Activated naive CD4-positive, alpha-beta T cell treated with anti-CD3 and anti-CD28 coated beads, Interleukin-2, amount 10 ng/mL, durations not matched to agents 7 days and 5 days (primary cell): ENCODE results near the gene DDX11.
"Not testable (repeated sequence)": the region's sequence is repeated elsewhere in the genome, so short reads cannot be mapped to it uniquely, and the experiment has no call there.

ENCODE experiments used
- CTCF ChIA-PET: fragments of 350-600 bp; sonication (Branson Sonifier 250); formaldehyde crosslinking; loops from one replicate; lab custom pipeline; 2021; ENCODE audit warnings: antibody characterized with exemption; lab: Charles Lee
- DNase-seq: peaks from one replicate; pipeline ENCODE4 v3.0.0-alpha.2; 2020
- H3K27ac Mint-ChIP-seq: one replicate; pipeline ENCODE4 v1.8.0; 2021; ENCODE audit warnings: mild to moderate bottlenecking, moderate library complexity, mixed read lengths
- H3K27me3 Mint-ChIP-seq: one replicate; pipeline ENCODE4 v1.8.0; 2021; ENCODE audit warnings: mild to moderate bottlenecking, mixed read lengths
- H3K36me3 Mint-ChIP-seq: one replicate; pipeline ENCODE4 v1.8.0; 2021; ENCODE audit warnings: mixed read lengths
- H3K4me1 Mint-ChIP-seq: one replicate; pipeline ENCODE4 v1.8.0; 2021; ENCODE audit warnings: mixed read lengths
- H3K4me3 Mint-ChIP-seq: one replicate; pipeline ENCODE4 v1.8.0; 2021; ENCODE audit warnings: mild to moderate bottlenecking, moderate library complexity, mixed read lengths
- H3K9me3 Mint-ChIP-seq: one replicate; pipeline ENCODE4 v1.8.0; 2021; ENCODE audit warnings: mixed read lengths

DDX11 gene

GRCh38 chr12:31079421-31079820 is 5.8 kb downstream of the DDX11 start:
- H3K9me3 Mint-ChIP-seq, H3K4me3 Mint-ChIP-seq, H3K27me3 Mint-ChIP-seq, DNase-seq, H3K27ac Mint-ChIP-seq, CTCF ChIA-PET: not testable (repeated sequence)
- Mint-ChIP-seq H3K4me1 (peaks cover 48% of the 10 kb centered on the region), H3K36me3 (peaks cover 27% of the 10 kb centered on the region)

DNA sequence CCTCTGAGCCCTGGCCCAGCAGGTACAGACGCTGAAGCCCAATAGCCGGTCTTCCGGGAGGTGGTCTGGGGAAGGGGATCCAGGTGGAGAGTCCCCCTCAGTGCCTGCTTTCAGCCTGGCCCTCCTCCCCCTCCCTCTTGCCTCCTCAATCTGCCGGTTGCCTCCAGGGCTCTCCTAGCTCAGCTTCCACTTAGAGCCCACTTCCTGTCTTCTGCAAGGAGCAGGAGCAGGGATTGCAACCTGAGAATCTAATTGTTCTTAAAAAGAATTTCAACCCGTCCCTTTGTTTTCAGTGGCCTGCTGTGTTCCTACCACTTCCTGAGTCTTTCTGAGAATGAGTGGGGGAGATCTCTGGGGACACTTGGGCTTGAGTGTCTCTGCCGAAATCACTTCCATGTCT is 6.6 kb downstream of the DDX11 start:
- DNase-seq, H3K9me3 Mint-ChIP-seq, H3K27me3 Mint-ChIP-seq, CTCF ChIA-PET: not testable (repeated sequence)
- peak overlapping the region; percentile 51 for H3K4me3 Mint-ChIP-seq
- peaks cover 42% of the 10 kb centered on the region for H3K4me1 Mint-ChIP-seq
- H3K36me3 Mint-ChIP-seq: peaks cover 30% of the 10 kb centered on the region
- peak overlapping the region; percentile 90 for H3K27ac Mint-ChIP-seq

GRCh38 chr12:31081274-31081673 is 7.6 kb downstream of the DDX11 start:
- CTCF ChIA-PET, H3K27me3 Mint-ChIP-seq, DNase-seq, H3K9me3 Mint-ChIP-seq, H3K4me3 Mint-ChIP-seq: not testable (repeated sequence)
- peaks cover 28% of the 10 kb centered on the region for H3K36me3 Mint-ChIP-seq
- H3K27ac Mint-ChIP-seq: peak overlapping the region; percentile 90
- H3K4me1 Mint-ChIP-seq: peaks cover 35% of the 10 kb centered on the region

- H3K27ac Mint-ChIP-seq, H3K27me3 Mint-ChIP-seq, DNase-seq, H3K4me3 Mint-ChIP-seq, H3K9me3 Mint-ChIP-seq, CTCF ChIA-PET: not testable (repeated sequence)
- peaks cover 15% of the 10 kb centered on the region for H3K4me1 Mint-ChIP-seq
- peaks cover 24% of the 10 kb centered on the region for H3K36me3 Mint-ChIP-seq
Observed at GRCh38 chr12:31084241-31084640, 10.6 kb downstream of the DDX11 start.

- CTCF ChIA-PET, H3K4me1 Mint-ChIP-seq, H3K4me3 Mint-ChIP-seq, DNase-seq, H3K27ac Mint-ChIP-seq, H3K9me3 Mint-ChIP-seq, H3K27me3 Mint-ChIP-seq: not testable (repeated sequence)
- H3K36me3 Mint-ChIP-seq: peaks cover 19% of the 10 kb centered on the region
Observed at GRCh38 chr12:31086032-31086431, 12.4 kb downstream of the DDX11 start.

DNA sequence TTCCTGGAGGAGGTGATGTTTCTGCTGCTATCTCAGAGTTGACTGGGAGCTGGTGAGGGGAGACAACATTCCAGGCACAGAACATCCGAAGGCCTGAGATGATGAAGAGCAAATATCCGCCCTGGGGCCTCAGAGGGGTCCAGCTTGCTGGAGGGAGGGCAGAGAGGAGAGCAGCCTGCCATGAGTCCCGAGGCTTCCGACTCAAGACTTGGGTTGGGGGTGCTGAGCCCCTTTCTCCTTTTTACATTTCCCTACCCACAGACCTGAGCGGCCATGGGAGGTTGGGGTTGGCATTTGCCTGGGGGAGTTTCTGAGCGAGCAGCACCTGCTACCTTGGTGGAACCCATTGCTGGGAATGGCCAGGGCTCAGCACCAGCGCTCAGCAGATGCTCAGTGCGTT is 13.8 kb downstream of the DDX11 start:
- H3K27ac Mint-ChIP-seq, CTCF ChIA-PET, H3K9me3 Mint-ChIP-seq, H3K27me3 Mint-ChIP-seq, H3K4me1 Mint-ChIP-seq, DNase-seq, H3K4me3 Mint-ChIP-seq: not testable (repeated sequence)
- H3K36me3 Mint-ChIP-seq: peaks cover 18% of the 10 kb centered on the region

GRCh38 chr12:31087956-31088355 is 14.3 kb downstream of the DDX11 start:
- H3K4me3 Mint-ChIP-seq, H3K9me3 Mint-ChIP-seq, H3K27me3 Mint-ChIP-seq, H3K4me1 Mint-ChIP-seq, H3K27ac Mint-ChIP-seq, CTCF ChIA-PET, DNase-seq: not testable (repeated sequence)
- H3K36me3 Mint-ChIP-seq: peaks cover 20% of the 10 kb centered on the region

GRCh38 chr12:31089072-31089471 is 15.4 kb downstream of the DDX11 start:
- Mint-ChIP-seq H3K27me3 (no peaks in the 10 kb centered on the region), H3K4me3 (no peak overlapping the region), H3K27ac (no peak overlapping the region), H3K9me3 (no peaks in the 10 kb centered on the region), H3K36me3 (peaks cover 18% of the 10 kb centered on the region), H3K4me1 (no peaks in the 10 kb centered on the region)
- CTCF ChIA-PET: no interaction called here
- no peak for DNase-seq

DNA sequence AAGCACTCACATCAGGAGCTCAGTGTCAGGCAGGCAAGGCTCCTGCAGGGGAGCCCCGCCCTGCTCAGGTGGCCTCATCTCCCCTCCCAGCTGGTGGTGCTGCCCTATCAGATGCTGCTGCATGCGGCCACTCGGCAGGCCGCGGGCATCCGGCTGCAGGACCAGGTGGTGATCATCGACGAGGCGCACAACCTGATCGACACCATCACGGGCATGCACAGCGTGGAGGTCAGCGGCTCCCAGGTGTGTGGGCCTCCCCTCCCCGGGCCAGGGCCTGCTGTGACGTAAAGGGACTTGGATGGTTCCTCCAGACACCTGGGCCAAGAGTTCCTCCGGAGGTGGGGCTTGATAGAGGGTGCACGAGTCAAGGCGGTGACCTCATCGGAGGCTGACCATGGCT is 18.0 kb downstream of the DDX11 start:
- DNase-seq, H3K27me3 Mint-ChIP-seq, CTCF ChIA-PET, H3K4me1 Mint-ChIP-seq, H3K4me3 Mint-ChIP-seq, H3K27ac Mint-ChIP-seq, H3K9me3 Mint-ChIP-seq: not testable (repeated sequence)
- H3K36me3 Mint-ChIP-seq: peaks cover 15% of the 10 kb centered on the region

DNA sequence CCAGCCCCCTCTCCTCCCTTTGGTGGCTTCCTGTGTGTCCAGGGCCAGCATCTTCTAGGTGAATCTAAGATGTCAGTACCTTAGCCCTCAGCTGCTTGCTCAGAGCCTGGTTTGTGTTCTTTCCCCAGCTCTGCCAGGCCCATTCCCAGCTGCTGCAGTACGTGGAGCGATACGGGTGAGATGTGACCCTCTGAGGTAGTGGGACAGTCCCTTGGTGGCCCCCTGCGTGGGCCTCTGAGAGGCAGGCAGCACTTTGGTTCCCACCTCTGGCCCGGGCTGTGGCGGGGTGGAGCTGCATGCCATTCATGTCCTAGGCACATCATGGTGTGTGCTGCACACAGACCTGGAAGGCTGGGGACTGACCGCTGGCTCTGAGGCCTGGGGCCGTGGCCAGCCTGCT is 19.1 kb downstream of the DDX11 start:
- H3K36me3 Mint-ChIP-seq: peaks cover 17% of the 10 kb centered on the region
- H3K4me1 Mint-ChIP-seq, CTCF ChIA-PET, H3K9me3 Mint-ChIP-seq, H3K27me3 Mint-ChIP-seq, H3K4me3 Mint-ChIP-seq, H3K27ac Mint-ChIP-seq, DNase-seq: not testable (repeated sequence)

GRCh38 chr12:31095080-31095860 is 21.6 kb downstream of the DDX11 start:
- H3K9me3 Mint-ChIP-seq, DNase-seq, CTCF ChIA-PET, H3K27me3 Mint-ChIP-seq, H3K4me1 Mint-ChIP-seq, H3K27ac Mint-ChIP-seq, H3K4me3 Mint-ChIP-seq: not testable (repeated sequence)
- H3K36me3 Mint-ChIP-seq: peaks cover 10% of the 10 kb centered on the region

DNA sequence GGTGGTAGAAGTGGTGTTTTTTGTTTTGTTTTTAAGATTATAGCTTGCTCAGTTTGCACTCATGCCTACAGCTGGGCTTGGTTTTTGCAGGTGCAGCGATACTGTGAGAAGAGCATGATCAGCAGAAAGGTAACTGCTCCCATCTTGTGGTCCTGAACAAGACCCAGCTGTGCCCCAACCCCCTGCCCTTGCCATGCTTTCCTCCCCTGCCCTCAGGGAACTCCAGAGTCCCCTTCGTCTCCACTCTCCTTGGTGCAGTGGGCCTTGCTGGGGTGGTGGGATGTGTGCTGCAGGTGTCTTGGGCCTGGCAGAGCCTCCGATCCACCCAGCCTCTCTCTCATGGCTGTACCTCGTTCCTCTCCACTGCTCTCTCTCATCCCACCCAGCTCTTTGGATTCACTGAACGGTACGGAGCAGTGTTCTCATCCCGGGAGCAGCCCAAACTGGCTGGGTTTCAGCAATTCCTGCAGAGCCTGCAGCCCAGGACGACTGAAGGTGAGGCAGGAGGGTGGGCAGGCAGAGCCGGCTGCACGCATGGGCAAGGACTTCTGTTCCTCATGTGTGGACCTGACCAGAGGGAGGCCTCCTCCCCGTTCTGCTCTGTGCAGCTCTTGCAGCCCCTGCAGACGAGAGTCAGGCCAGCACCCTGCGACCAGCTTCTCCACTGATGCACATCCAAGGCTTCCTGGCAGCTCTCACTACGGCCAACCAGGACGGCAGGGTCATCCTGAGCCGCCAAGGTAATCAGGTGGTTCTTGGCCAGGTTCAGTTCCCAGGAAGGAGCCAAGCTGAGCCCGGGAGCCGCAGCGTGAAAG is 22.8 kb downstream of the DDX11 start:
- DNase-seq, H3K27ac Mint-ChIP-seq, H3K4me3 Mint-ChIP-seq, H3K27me3 Mint-ChIP-seq, CTCF ChIA-PET, H3K9me3 Mint-ChIP-seq, H3K4me1 Mint-ChIP-seq: not testable (repeated sequence)
- H3K36me3 Mint-ChIP-seq: peaks cover 13% of the 10 kb centered on the region

GRCh38 chr12:31097819-31098218 is 24.2 kb downstream of the DDX11 start:
- H3K9me3 Mint-ChIP-seq, H3K27ac Mint-ChIP-seq, H3K27me3 Mint-ChIP-seq, CTCF ChIA-PET, DNase-seq, H3K4me3 Mint-ChIP-seq, H3K4me1 Mint-ChIP-seq: not testable (repeated sequence)
- peaks cover 12% of the 10 kb centered on the region for H3K36me3 Mint-ChIP-seq

GRCh38 chr12:31098363-31098762 is 24.7 kb downstream of the DDX11 start:
- DNase-seq, H3K4me1 Mint-ChIP-seq, H3K9me3 Mint-ChIP-seq, H3K27ac Mint-ChIP-seq, H3K27me3 Mint-ChIP-seq, CTCF ChIA-PET, H3K4me3 Mint-ChIP-seq: not testable (repeated sequence)
- H3K36me3 Mint-ChIP-seq: peaks cover 12% of the 10 kb centered on the region

DNA sequence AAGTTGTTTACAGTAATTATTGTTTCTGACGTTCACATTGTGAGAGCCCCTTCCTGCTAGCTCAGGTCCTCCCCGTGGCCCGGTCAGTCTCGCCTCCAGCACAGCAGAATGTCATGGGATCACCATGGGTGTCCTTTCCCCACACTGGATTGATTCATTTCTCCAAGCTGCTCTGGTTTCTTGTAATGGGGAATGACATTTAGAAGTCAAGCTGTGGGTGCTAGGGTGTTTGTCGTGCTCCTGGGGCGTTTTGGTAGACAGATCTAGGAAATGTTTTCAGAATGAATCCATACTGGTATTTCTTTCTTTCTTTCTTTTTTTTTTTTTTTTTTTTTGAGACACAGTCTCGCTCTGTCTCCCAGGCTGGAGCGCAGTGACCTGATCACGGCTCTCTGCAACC is 25.1 kb downstream of the DDX11 start:
- H3K27me3 Mint-ChIP-seq, CTCF ChIA-PET, H3K9me3 Mint-ChIP-seq, H3K4me1 Mint-ChIP-seq, H3K27ac Mint-ChIP-seq, DNase-seq, H3K4me3 Mint-ChIP-seq: not testable (repeated sequence)
- peaks cover 12% of the 10 kb centered on the region for H3K36me3 Mint-ChIP-seq
